Cardiac fibroblast (primary cell): ENCODE results near the gene PAGE4.

Source experiments
- DNase-seq, 2 donors: peaks; one replicate each; pipeline versions ENCODE4 v3.0.0 to v3.0.0-alpha.2; 2010; ENCODE audit warnings: low read depth in 2 of 2
- H3K4me3 ChIP-seq, 2 donors: replicated peaks in 1 of 2; 1 replicate in 1 of 2; 2 replicates in 1 of 2; pipeline ENCODE4 v1.5.1; 2011; ENCODE audit warnings: low read depth in 2 of 2, low read length in 2 of 2, mild to moderate bottlenecking in 2 of 2, moderate library complexity in 1 of 2
- TF ChIP-seq, protein P1 (sequence below): IDR thresholded peaks from one replicate; pipeline ENCODE4 v1.5.1; 2011; ENCODE audit warnings: low read depth, mild to moderate bottlenecking, low read length, inconsistent platforms

The PAGE4 gene

GRCh38 chrX:49848275-49848674 is 19.2 kb downstream of the PAGE4 start:
- no peak for DNase-seq
- H3K4me3 ChIP-seq = no peak overlapping the region
- TF ChIP-seq, protein P1, sequence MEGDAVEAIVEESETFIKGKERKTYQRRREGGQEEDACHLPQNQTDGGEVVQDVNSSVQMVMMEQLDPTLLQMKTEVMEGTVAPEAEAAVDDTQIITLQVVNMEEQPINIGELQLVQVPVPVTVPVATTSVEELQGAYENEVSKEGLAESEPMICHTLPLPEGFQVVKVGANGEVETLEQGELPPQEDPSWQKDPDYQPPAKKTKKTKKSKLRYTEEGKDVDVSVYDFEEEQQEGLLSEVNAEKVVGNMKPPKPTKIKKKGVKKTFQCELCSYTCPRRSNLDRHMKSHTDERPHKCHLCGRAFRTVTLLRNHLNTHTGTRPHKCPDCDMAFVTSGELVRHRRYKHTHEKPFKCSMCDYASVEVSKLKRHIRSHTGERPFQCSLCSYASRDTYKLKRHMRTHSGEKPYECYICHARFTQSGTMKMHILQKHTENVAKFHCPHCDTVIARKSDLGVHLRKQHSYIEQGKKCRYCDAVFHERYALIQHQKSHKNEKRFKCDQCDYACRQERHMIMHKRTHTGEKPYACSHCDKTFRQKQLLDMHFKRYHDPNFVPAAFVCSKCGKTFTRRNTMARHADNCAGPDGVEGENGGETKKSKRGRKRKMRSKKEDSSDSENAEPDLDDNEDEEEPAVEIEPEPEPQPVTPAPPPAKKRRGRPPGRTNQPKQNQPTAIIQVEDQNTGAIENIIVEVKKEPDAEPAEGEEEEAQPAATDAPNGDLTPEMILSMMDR = no peak

GRCh38 chrX:49850028-49850427 is 20.9 kb downstream of the PAGE4 start:
- DNase-seq = no peak
- TF ChIP-seq, protein P1 = no peak
- no peak overlapping the region for H3K4me3 ChIP-seq

GRCh38 chrX:49853661-49854060 is 24.6 kb downstream of the PAGE4 start:
- TF ChIP-seq, protein P1 = no peak
- H3K4me3 ChIP-seq = no peak overlapping the region
- DNase-seq = no peak

DNA sequence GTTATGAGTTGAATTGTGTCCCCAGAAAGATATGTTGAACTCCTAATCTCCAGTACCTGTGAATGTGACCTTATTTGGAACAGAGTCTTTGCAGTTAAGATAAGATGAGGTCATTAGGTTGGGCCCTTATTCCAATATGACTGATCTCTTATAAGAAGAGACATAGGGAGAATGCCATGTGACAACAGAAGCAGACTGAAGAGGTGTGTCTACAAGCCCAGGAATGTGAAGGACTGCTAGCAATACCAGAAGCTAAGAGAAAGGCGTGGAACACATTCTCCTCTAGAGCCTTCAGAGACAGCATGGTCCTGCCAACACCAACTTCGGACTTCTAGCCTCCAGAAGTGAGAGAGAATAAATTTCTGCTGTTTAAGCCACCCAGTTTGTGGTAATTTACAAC is 27.7 kb downstream of the PAGE4 start:
- no peak overlapping the region for H3K4me3 ChIP-seq
- TF ChIP-seq, protein P1 = no peak
- no peak for DNase-seq

- no peak overlapping the region for H3K4me3 ChIP-seq
- DNase-seq = no peak
- TF ChIP-seq, protein P1 = no peak
Measured at GRCh38 chrX:49858341-49858740, 29.2 kb downstream of the PAGE4 start.

DNA sequence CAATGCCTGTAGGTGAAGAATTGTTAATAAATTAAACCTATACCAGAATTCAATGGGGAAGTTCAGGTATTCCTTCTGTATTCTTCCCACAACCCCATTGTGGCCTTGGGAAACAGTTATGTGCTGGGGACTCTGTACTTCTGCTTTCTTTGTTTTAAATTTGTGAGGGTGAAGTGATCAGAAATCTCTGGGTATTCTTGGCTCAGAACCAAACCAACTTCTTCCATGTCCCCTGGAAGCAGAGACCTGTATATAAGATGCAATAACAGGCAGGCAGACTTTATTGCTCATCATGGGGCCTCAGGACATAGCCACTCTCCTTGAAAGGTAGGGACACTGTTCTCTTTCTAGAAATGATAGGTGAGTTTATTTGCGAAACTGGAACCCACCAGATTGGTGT is 30.4 kb downstream of the PAGE4 start:
- TF ChIP-seq, protein P1 = no peak
- DNase-seq = no peak
- no peak overlapping the region for H3K4me3 ChIP-seq

- H3K4me3 ChIP-seq = no peak overlapping the region
- TF ChIP-seq, protein P1 = no peak
- no peak for DNase-seq
Measured at GRCh38 chrX:49860867-49861535, 31.9 kb downstream of the PAGE4 start.
